Measurements from ENCODE around the gene THAP2. TPM values are rescaled to one million over a fixed set of nuclear protein-coding genes. Genes with fewer than 3 reads are reported as not detected.
A peak's percentile ranks its signal among the peaks of the same experiment; 100 is the strongest.

The THAP2 gene
- total RNA-seq, 1 donor from 2014 or later, result 2.4 TPM

DNA sequence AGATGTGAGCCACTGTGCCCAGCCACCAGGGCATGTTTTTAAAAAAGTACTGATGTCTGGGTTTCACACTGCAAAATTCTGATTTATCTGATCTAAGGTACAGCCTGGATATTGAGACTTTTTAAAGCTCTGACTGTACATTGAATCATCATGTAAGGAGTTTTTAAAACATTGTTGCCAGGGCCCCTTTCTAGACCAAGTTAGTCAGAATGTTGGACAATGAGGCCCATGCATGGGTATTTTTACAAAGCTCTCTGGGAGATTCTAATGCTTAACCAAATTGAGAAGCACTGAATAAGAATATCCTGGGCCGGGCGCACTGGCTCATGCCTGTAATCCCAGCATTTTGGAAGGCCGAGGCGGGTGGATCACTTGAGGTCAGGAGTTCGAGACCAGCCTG is 38.5 kb downstream of the THAP2 start:
- no peak for DNase-seq (ENCODE audit: low read depth in 2 of 2)

DNA sequence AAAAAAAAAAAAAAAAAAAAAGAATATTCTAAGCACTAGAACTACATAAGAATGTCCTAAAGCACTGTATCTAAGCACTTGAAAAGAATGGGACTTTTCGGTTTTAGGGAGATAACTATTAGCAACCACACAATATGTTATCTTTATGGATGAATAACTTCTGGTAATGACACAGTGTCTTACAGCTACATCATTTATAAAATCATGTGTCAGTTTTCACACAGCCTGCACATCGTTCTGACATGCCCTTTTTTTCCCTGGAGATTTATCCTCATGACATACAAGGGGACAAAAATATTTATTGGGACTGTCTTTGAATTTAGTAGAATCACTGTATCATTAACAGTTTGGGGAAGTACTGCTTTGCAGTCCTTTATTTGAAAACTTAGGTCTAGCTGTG is 39.1 kb downstream of the THAP2 start:
- no peak for DNase-seq (ENCODE audit: low read depth in 2 of 2)

DNA sequence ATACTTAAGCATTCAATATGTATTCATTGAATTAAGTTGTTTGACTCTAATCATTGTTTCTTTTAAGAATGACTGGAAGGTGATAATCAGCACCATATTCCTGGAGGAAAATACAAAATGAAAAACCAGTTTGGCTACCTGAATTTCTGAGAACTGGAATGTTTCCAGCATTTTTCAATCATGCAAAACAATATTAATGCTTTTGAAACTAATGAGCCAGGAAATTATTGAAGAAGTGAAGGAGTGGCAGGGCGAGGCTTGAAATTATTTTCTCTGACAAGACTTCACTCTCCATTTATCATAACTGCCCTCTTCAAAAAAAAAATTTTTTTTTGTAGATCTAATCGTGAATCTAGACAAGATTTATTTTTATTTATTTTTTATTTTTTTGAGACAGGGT is 40.8 kb downstream of the THAP2 start:
- DNase-seq (ENCODE audit: low read depth in 2 of 2), result no peak

DNA sequence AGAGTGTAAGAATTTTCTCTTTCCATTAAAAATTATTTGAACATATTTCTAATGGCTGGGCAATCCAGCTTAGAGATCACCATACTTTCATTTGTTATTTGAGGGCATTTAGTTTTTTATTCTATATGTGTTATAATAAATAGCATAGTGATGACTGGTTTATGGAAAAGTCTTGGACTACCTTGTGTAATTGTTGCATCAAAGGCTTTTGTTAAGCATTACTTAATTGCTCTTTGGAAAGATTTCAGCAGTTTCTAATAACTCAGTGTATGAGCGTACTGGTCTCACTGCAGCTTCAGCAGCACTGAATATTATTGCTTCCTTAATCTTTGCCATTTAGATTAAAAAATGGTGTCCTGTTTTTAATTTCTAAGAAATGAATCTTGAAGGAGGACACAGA is 44.6 kb downstream of the THAP2 start:
- DNase-seq (ENCODE audit: low read depth in 2 of 2), result no peak

DNA sequence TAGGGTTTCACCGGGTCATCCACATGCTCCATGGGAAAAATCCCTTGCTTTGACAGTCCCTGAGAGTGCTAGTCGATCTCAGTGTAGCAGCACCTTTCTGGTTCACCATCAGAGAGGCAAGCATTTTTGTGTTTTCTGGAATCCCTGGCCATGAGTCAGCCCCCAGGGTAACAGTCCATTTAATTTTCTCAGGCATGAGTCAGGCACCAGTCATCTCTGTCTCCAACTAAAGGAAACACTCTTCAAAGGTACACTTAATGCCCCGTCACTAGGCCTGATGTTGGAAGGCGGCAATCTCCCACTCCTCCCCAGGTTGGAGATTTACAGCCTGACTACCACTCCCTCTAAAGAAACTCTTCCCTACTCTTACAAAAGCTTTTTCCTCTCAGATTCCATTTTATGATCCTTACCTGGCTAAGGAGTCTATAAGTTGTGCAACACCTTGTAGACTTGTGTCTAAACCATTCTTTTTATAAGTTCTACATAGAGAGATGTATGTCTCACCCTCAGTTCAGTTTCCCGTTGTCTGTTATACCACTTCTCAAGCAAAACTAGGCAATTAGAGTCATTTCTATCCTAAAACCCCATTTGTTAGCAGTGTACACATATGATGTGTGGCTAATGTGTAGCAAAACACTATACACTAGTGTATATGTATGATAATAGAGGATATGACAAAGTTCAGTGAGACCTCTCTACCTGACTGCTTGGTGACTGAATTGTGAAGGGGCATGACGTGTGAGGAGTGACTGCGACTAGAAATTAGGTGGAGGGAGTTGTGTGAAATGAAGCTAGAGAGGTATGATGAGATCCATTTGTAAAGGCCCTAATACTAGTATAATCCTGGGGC is 46.4 kb downstream of the THAP2 start:
- DNase-seq (ENCODE audit: low read depth in 2 of 2), result peak in 1 of 2 donors; percentile 77

DNA sequence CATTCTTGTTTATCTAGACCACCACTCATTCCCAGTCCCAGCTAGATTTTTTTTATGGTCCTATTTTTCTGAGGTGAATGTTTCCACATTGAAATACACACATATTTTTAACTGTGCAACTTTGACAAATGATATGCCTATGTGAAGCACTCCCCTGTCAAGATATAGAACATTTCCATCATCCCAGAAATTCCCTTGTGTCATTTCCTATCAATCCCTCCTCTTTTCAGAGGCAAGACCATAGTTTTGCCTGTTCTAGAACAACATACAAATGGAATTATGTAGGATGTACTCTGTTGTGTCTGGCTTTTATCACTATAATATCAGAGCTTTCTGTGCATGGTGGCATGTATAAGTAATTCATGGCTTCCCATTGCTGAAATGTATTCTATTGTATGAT is 54.5 kb downstream of the THAP2 start:
- no peak for DNase-seq (ENCODE audit: low read depth in 2 of 2)

DNA sequence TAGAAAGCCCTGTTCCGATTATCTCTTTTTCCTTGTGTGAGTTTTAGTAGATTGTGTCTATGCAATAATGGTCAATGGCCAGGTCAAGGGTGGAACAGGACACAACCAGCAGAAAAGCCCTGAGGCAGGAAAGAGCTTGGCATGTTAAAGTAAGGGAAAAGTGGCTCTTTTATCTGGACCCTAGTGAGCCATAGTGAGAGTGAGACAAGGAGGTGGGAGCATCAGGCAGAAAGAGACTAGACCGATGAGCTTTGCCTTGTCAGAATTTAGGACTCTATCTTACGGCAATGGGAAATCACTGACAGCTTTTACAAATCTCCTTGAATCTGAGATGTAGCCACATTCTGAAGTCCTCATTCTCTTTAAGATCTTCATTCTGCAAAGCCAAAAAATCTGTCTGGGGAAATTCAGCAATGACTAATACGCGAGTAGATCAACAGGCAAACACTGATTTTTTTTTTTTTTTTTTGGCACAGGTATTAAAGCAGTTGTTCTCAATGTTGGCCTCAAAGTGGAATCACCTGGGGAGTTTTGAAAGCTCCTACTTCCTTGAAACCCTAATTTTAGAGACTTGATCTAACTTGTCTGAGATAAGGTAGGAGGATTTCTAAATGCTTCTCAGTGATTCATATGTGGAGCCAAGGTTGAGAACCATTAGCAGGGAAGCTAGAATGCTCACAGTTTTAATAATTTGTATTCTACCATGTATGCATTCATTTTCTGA is 55.7 kb downstream of the THAP2 start:
- DNase-seq (ENCODE audit: low read depth in 2 of 2), result no peak

DNA sequence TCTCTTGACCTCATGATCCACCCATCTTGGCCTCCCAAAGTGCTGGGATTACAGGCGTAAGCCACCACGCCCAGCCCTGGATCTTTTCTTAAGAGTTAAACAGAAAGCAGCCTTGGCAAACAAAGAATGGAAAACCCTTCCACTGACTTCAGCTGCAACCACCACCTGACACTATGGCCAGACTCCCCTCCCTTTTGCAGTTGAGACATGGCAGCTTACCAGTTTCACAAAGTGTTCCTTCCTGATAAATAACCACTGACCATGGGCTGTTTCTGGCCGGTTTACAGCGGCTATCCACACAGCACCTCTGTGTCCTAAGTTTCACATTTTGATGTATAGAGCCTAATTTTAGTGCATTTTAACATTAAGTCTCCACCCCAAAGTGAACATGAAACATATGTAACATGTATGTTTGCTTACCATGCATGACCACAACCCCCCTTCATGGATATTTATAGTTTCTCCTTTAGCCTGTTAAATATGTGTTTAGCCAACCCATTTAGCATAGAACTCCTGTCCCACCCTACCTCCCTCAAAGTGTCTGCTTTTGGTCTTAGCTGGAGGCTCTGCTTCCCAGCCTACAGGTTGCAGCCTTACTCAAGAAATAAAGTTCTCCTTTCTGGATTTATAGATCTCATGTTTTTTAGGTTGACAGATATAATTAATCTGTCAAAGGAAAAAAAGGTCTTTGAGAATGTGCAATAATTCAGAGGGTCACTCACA is 57.8 kb downstream of the THAP2 start:
- no peak for DNase-seq (ENCODE audit: low read depth in 2 of 2)

DNA sequence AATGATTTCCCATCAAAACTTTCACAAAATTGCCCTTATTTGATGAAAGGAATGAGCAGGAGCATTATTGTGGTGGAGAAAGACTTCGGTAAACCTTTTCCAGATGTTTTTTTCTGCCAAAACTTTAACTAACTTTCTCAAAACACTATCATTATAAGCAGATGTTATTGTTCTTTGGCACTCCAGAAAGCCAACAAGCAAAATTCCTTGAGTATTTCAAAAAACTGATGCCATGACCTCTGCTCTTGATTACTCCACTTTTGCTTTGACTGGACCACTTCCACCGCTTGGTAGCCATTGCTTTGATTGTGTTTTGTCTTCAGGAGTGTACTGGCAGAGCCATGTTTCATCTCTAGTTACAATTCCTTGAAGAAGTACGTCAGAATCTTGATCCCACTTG is 60.9 kb downstream of the THAP2 start:
- DNase-seq (ENCODE audit: low read depth in 2 of 2), result no peak

DNA sequence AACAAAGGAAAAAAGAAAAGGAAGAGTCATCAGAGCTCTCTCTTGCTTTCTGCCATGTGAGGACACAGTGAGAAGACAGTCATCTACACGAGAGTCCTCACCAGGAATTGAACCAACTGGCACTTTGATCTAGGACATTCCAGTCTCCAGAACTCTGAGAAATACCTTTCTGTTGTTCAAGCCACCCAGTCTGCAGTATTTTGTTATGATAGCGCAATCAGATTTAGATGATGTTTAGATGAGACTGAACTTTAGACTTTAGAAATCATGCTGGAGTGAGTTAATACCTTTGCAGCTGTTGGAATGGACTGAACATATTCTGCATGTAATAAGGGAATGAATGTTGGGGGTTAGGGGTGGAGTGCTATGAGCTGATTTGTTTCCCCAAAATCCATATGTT is 62.4 kb downstream of the THAP2 start:
- no peak for DNase-seq (ENCODE audit: low read depth in 2 of 2)

DNA sequence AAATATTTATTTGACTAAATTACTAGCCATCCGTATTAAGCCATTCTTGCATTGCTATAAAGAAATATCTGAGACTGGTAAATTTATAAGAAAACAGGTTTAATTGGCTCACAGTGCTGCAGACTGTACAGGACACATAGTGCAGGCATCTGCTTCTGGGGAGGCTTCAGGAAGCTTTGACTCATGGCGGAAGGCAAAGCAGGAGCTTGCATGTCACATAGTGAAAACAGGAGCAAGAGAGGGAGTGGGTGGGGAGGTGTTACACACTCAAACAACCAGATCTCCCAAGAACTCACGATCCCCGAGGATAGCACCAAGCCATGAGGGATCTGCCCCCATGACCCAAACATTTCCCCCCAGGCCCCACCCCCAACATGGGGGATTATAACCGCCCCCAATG is 63.9 kb downstream of the THAP2 start:
- peak in 1 of 2 donors; percentile 52 for DNase-seq (ENCODE audit: low read depth in 2 of 2)

Other genes with a start within 250 kb of the THAP2 start
- gene LGR5, start 224.5 kb upstream of the THAP2 start, total RNA-seq, result not detected in 2 replicates
- gene ZFC3H1, start 453 bp upstream of the THAP2 start, total RNA-seq, result 9.4 and 14.3 TPM in 2 replicates
- 34.4 and 44.6 TPM in 2 replicates for gene TMEM19, start 21.8 kb downstream of the THAP2 start, total RNA-seq
- 5.4 and 9.1 TPM in 2 replicates for gene RAB21, start 90.6 kb downstream of the THAP2 start, total RNA-seq
- 17.7 and 30.2 TPM in 2 replicates for gene TBC1D15, start 175.5 kb downstream of the THAP2 start, total RNA-seq